D341Med (cell line): ENCODE data around the gene BARX1.
"Not testable (repeated sequence)": the region's sequence is repeated elsewhere in the genome, so short reads cannot be mapped to it uniquely, and the experiment has no call there.

Experiments
- DNase-seq: peaks from one replicate; pipeline ENCODE4 v3.0.0; 2012; ENCODE audit warnings: low spot score

The BARX1 gene

DNA sequence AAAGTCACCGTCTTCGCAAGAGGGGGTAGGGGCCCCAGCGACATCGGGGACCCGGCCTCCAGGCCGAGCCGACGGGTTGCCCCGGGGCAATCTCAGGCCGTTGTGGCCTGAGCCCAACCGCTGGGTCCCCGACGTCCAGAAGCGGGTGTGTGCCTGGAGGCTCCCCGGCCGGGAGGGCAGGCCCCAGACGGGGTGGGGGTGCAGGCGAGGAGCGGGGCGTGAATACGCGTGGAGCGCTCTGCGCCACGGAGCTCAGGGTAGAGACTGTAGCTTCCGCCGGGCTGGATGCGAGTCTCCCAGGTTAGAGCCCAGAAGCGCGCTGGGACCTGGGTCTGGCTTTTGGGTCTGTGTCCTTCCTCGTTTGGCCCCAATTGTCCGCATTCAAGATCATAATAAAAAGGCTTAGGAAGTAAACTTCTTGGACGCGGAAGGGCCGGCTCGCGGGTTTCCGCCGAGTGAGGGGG is 3.5 kb downstream of the BARX1 start:
- DNase-seq, result no peak

GRCh38 chr9:93950619-93951601 is 4.2 kb downstream of the BARX1 start:
- no peak for DNase-seq

DNA sequence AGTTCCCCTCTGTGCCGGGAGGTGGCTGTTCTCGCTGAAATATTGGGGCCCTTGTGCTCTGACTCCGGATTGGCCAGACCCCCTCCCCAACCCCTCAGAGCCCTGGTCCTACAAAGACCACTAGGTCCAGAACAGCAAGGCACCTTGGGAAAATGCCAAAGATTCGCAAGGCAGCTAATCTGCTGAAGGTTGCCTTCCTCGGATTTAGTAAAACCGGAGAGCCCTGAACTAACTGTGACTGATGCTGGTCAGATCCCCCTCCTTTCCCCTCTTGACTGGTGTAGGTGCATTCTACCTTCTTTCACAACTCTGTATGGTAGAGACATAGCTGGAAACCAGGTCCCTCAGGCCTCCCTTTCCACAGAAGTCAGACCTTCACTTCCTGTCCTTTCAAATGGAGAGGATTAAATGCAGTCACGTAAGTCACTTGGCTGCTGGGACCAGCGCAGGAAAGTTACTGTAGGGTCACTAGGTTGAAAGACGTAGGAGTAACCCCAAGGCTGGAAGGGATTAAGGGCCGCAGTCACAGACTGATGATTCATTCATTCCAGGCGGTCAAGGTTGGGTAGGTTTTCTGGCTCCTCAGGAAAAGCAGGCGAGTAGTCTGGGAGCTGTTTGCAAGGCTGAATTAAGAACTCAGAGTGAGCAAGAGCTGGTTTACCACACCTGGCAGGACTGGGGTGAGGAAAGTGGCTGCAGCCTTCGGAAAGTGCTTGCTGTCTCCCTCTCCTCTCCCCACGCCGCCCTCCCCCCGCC is 5.3 kb downstream of the BARX1 start:
- DNase-seq, result no peak

DNA sequence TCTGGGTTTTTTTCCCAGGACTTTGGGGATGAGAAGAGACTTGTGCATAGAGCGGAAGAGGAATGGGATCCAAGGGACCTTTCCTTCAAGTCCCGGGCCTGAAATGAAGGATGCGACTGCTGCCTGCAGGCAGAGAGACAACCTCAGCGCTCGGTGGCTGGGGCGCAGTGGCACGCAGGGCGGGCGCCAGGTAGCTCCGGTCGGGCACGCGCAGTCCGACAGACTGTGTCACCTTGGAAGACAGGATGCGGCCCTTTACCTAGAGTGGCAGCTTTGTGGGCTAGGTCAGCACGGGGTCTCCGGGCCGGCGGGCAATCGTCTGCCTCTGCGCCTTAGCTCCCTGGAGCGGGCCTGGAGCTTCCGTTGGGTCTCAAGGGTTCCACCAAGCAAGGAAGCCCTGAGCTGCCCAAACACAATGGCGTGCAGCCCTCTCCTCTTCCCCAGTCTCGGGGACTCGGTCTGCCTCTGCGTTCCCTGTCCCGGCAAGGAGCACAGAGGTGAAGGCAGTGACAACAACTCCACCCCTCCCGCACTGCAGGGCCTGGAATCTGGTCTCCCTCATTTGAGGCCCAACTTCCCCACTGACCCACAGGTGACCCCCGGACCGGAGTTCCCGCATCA is 6.0 kb downstream of the BARX1 start:
- no peak for DNase-seq

GRCh38 chr9:93948441-93949072 is 6.6 kb downstream of the BARX1 start:
- no peak for DNase-seq

DNA sequence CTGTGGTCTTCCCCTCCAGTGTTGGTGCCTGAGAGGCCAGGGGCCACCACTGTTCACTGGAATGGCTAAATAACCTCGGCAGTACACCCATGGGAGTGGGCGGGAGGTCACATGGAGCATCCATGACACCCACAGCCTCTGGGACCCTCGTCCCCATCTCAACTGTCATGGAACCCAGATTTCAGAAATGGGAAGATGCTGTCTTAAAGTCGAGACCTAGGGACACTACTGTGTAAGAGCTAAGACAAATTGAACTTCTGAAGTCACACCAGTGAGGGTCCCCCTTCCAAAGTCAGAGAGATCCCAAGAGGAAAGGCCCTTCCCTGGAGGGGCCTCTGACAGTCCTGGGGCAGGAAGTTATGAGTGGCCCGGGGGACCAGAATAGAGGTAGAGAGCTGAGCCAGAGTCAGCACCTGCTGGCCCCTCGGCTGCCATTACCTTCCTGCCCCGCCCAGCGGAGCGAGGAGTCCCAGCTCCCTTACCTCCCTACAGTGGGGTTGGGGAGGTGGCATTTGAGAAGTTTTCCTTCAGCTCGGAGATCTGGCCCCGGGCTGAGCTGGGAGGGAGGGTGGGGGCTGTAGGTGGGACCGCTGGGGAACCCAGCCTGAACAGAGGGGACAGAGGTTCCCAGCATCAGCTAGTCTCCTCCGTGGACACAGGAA is 7.6 kb downstream of the BARX1 start:
- DNase-seq, result no peak

- no peak for DNase-seq
Observed at GRCh38 chr9:93946338-93946712, 8.8 kb downstream of the BARX1 start.

- DNase-seq, result no peak
Observed at GRCh38 chr9:93945400-93946337, 9.5 kb downstream of the BARX1 start.

DNA sequence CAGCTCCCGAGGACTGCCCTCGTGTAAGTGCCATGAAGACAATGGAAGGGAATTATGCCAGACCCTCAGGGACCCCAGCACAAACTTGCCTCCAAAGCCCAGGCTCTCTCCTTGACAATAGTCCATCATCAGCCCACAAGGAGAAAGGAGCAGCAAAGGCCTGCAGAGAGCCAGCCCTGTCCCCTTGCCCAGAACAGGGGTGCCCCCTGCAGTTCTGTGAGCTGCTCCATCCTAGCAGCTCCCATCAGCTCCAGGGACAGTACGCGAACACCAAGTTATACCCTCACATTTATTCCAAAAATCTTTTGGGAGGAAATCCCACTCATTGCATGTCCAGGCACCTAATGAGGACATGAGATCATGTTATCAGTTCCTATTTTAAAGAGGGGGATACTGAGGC is 11.1 kb downstream of the BARX1 start:
- no peak for DNase-seq

GRCh38 chr9:93942161-93942560 is 13.0 kb downstream of the BARX1 start:
- no peak for DNase-seq

- DNase-seq, result no peak
Observed at GRCh38 chr9:93941493-93941892, 13.7 kb downstream of the BARX1 start.

- DNase-seq, result no peak
Observed at GRCh38 chr9:93940951-93941350, 14.2 kb downstream of the BARX1 start.

- DNase-seq, result not testable (repeated sequence)
Observed at GRCh38 chr9:93939589-93939988, 15.6 kb downstream of the BARX1 start.

- no peak for DNase-seq
Observed at GRCh38 chr9:93937193-93937592, 18.0 kb downstream of the BARX1 start.

GRCh38 chr9:93931905-93932304 is 23.2 kb downstream of the BARX1 start:
- DNase-seq, result no peak

DNA sequence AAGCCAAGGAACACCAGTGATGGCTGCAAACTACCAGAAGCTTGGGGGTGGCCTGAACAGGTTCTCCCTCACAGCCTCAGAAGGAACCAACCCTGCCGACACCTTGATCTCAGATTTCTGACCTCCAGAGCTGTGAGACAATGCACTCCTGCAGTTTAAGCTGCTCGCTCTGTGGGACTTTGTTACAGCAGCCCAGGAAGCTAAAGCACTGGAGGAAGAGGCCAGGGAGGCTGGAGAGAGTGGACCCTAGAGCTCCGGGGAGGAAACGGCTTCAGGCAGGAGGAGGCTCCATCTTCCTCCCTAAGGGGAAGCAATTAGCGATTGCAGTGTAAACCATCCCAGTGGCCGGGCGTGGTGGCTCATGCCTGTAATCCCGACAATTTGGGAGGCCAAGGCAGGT is 25.1 kb downstream of the BARX1 start:
- DNase-seq, result no peak

DNA sequence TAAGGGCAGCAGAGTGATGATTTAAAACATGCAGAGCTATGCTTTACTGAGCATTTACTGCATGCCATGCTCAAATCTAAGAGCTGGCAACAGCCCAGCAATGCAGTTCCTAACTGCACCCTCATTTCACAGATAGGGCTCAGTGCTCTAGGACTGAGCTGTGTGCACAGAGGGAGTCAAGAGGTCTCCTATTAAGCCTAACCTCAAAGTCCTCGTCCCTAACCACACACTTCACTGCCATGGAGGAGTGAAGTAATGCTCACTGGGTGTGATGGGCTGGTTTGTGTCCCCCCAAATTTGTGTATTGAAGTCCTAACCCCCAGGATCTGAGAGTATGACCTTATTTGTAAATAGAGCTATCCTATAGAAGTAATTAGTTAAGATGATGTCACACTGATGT is 25.9 kb downstream of the BARX1 start:
- DNase-seq, result no peak

DNA sequence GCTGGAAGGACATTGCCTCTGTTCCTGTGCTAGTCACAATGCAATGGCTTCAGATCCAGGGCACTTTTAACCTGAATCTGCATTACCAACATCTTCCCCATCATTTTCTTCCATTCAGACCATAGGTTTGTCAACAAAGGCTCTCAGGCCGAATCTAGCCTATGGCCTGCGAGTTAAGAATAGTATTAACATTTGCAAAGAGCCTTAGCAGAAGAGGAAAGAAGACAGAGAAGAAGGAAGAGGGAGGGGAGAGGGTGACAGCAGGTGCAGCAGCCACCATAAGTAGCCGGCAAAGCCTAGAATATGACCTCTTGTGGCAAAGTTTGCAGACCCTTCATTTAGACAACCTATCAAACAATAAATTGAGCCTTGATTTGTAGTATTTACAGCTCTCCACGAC is 32.6 kb downstream of the BARX1 start:
- no peak for DNase-seq

GRCh38 chr9:93920131-93920800 is 34.9 kb downstream of the BARX1 start:
- no peak for DNase-seq

DNA sequence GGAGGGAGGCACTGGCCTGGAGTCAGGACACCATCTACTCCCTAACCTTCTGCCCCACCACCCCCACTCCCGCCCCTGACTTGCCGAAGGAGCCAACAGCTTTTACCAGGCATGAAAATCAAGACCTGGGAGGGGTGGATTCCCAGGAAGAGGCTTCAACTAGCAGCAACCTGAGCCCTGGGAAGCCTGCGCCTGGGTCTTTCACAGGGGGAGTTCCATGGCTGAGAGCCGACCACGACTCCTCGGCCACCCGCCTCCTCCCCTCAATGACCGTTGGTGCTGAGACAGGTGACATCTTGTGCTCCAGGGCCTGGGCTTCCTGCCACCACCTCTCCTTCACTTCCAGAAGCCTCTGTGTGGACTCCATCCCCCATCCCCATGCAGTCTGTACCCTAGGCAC is 37.1 kb downstream of the BARX1 start:
- no peak for DNase-seq
